Measurements from ENCODE around the gene ANKS1B.

ANKS1B gene

DNA sequence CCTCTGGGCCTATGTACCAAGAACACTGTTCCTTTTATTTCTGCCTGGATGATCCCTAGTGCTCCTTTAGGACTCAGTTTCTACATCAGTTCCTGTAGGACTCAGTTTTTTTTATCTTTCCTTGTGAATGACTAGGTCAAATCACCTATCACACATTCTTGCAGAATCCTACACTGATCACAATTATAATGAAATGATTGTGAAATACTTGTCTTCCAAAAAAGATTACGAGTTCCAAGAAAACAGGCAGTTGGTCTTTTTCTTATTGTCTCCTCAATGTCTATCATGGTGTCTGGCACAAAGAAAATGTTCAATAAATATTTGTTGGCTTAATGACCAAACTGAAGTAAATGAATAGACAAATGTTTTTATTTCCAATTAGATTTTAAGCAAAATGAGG, 432.7 kb downstream of the ANKS1B start:
- no peak for DNase-seq

DNA sequence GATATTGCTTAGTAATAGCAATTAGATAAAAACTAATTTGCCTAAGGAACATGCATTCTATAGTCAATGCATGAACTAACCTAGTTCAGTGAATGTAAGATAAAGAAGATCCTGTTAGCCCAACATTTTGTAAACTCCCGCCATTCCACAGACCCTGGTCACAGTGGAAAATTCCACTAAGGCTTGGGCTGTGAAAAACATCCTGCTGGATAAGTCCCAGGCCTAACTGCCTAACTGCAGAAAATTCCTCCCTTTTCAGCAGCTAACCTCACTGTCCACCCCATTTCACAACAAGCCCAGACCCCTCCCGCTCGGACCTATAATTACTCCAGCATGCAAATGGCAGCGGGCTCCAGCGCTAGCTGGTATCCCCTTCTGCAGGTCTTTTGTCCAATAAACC, 435.1 kb downstream of the ANKS1B start:
- DNase-seq, result no peak

DNA sequence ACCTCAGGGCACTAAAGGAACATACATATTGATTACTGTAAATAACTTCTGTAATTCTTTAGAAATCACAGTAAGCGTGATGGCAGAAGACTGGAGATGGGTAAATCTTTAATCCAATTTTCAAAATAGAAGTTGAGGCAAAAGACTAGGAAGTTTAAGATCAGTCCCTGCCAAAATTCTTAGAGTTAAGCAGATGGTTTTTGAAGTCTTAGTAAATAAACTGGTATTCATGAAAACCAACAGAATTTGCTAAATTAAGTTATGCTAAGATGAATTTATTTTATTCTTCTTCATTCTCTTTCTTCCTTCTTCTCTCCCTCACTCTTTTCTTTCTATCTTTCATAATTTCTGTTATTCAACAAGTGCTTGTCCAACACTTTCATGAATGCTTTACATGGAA, 435.5 kb downstream of the ANKS1B start:
- no peak for DNase-seq

DNA sequence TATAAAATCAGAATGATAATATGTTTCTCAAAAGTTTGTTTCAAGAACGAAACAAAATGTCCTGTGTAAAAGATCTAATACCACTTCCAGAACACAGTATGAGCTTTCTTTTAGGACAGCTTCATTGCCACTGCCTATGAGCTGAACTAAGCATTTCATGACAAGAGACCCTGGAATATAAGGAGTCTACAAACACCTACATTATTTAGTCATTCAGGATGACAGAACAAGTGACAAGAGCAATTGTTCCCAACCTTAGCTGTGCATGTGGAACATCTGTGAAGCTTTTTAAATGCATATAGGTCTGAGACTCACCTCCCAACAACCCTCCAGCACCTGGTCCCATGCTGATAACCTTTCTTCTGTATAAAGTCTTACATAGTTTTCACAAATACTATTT, 440.3 kb downstream of the ANKS1B start:
- DNase-seq, result no peak

DNA sequence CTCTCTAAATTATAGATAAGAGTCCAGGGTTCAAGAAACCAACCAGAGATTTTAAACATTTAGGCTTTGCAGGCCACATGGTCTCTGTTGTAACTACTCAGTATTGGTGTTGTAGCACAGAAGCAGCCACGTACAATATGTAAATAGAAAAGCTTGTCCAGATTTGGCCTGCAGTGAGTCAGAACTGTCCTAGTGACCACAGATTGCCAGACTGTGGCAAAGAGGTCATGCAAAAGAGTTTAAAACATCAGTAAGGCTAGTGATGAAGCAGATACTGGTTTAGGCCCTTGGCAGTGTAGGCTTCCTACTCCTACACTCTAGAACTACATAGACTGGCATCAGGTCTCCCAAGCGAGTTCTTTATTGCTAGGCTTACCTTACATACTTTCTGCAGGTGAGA, 454.8 kb downstream of the ANKS1B start:
- no peak for DNase-seq

DNA sequence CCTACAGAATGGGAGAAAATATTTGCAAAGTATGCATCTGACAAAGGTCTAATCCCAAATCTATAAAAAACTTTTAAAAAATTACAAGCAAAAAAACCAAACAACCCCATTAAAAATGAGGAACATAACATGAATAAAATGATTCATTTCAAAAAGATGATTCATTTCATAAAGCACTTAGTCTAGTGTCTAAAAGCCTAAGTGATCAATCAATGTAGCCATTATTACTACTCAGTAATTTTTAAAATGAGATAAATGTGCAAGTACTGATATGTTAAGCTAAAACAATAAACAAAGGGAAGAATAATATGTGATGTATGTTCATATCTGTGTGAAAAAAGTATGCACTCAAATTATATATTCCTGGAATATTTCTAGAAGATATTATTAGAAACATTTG, 456.3 kb downstream of the ANKS1B start:
- DNase-seq, result no peak

DNA sequence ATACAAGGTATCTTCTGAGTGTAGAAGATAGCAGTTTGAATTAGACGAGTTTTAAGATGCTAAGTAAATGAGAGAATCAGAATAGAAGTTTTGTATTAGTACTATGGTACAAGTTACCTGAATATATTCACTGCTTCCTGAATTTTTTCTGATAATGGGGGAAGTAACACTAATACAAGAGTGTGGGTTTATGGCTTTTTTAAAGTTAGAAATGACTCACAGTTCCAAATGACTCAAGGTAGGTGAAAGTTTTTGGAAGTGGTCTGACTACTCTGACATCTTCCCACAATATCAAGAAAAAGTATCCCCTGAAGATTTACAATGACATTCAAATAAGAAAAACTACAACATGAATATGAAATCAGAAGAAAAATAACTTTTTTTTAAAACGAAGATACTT, 460.9 kb downstream of the ANKS1B start:
- DNase-seq, result no peak

DNA sequence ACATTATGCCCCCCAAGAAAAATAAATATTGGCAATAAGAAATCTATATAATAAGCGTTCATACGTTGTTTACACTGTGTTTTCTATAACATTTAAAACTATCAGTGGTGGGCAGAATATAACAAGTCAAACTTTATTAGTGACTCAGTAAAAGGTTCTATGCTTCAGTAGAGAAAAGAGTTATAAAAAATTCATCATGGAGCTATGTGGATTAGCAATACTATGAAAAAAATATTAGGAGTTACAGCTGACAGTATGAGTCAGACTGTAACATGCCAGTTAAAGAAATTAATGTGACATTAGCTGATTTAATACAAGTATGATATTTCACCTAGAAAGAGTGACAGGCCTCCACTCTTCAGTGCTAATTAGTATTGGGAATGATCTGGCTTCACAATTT, 462.3 kb downstream of the ANKS1B start:
- DNase-seq, result no peak

DNA sequence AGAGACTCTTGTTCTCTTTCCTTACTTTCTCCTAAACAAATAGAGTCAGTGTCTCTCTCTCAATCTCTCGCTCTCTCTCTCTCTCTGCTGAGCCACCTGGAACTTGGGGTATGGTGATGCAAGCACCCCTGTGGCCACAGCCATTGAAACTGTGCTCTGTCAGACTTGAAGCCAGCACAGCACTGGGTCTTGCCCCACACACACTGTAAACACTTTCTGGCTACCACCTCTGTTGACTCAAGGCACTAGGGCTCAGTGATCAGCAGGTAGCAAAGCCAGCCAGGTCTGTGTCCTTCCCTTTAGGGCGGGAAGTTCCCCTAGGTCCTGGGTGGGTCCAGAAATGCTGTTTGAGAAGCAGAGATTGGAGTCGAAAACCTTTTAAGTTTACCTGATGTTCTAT, 463.1 kb downstream of the ANKS1B start:
- no peak for DNase-seq

DNA sequence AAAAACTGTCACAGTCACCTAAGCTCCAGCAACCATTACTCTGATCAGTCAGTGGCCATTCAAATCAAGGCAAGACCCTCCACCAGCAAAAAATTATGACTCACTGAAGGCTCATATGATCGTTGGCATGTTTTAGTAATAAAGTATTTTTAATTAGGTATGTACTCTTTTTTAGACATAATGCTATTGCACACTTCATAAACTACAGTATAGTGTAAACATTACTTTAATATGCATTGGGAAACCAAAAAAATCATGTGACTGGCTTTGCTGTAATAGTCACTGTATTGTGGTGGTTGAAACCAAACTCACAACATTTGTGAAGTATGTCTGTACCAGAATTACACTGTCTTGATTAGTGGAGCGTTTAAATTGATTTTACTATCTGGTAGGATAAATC, 471.7 kb downstream of the ANKS1B start:
- DNase-seq, result no peak

DNA sequence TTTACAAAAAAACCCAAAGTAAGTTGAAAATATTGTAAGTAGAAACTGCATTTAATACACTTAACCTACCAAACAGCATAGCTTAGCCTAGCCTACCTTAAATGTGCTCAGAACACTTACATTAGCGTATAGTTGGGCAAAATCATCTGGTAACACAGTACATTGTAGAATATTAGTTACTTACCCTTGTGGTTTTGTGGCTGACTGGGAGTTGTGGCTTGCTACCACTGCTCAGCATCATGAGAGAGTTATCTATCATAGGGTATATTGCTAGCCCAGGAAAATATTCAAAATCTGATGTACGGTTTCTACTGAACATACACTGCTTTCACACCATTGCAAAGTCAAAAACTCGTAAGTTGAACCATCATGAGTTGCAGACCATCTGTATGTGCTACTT, 478.9 kb downstream of the ANKS1B start:
- no peak for DNase-seq

DNA sequence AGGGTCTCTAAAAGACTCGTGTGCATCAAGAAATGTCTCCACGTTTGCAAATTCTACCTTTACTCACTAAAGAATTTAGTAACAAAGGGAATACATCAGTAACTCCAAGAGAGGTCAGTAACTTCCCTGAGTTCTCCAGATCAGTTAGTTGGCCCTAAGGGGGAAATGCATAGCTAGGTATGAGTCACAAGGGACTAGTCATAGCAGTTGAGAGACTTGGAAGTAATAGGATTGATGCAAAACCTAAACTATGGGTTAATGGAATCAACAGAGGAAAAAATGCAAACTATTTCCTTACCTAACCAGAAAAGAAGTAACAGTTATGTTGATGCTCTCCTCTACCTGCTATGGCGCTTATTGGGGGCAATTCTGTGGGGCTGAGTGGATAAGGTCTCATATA, 486.0 kb downstream of the ANKS1B start:
- no peak for DNase-seq

DNA sequence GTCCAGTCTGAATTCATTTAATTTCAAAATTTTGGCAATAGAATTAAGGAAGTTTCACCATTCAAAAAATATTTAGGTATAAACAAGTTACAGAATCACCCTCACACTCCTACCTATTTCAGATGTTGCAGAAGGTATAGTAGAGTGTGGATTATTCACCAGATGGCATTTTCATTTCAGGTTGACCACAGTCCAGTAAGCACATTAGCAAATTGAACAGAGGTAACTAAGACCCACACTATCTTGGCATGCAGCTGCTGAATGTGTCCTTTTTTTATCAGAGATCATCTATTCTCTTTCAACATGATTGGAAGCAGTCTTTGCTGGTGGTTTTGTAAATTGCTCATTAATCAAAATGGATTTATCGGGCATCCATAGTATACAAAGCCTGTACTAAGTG, 488.9 kb downstream of the ANKS1B start:
- no peak for DNase-seq

DNA sequence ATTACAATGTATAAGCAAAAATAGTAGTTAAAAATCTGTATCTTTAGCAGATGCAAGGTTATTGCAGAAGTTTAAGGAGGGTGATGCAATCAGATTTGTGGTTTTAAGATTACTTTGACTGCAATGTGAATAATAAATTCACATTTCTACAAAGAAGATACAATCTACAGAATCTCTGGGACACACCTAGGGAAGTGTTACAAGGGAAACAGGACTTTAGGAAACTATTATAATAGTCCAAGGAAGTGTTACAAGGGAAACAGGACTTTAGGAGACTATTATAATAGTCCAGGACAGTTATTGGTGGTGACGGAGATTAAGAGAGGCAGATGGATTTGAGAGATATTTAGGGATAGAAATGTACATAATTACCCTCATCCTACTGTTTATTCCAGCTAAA, 491.5 kb downstream of the ANKS1B start:
- DNase-seq, result no peak

DNA sequence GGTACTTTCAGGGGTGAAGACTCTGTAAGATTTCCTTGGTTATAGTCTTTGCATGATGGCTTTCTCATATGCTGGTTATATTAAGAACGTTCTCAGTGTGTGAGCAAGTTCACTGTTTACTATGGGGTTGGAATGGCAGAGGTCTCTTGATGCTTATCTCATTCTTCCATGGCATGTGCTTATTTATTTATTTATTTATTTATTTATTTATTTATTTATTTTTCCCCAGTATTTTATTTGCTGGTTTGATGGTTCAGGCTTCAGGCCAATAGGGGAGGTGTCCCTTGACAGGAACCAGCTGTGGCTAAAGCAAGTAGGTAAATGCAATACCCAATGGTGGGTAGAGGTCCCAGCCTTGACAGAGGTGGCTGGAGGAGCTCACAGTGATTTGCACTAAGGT, 498.5 kb downstream of the ANKS1B start:
- DNase-seq, result no peak

DNA sequence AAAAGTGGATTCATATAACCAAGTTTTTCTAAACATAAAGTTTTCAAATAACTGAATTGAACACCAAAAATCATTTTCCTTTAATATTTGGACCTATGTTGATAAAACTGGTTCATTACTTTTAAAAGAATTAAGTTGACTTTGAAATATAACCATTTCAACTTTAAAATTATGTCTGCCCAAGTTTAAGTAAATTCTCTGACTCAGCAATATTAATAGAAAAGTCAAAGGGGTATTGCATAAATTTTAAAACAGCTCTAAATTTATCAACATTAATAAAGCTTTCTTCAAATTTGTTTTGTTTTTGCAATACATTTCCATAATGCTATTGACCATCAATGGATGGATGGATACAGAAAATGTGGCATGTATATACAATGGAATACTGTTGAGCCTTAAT, 505.6 kb downstream of the ANKS1B start:
- no peak for DNase-seq

DNA sequence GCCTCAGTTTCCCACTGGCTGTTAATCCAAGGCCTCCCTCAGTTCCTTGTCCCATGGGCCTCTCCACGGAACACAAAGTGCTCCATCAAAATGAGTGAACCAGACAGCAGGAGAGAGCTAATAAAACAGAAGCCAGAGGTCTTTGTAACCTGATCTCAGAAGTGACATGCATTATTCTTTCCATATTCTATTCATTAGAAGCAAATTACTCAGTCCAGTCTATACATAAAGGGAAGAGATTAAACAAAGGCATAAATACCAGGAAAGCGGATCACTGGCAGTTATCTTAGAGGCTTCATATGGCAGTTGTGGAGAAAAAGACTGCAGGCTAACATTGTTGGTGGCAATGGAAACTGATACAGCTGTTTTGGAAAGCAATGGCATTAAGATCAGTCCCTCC, 507.8 kb downstream of the ANKS1B start:
- DNase-seq, result no peak

DNA sequence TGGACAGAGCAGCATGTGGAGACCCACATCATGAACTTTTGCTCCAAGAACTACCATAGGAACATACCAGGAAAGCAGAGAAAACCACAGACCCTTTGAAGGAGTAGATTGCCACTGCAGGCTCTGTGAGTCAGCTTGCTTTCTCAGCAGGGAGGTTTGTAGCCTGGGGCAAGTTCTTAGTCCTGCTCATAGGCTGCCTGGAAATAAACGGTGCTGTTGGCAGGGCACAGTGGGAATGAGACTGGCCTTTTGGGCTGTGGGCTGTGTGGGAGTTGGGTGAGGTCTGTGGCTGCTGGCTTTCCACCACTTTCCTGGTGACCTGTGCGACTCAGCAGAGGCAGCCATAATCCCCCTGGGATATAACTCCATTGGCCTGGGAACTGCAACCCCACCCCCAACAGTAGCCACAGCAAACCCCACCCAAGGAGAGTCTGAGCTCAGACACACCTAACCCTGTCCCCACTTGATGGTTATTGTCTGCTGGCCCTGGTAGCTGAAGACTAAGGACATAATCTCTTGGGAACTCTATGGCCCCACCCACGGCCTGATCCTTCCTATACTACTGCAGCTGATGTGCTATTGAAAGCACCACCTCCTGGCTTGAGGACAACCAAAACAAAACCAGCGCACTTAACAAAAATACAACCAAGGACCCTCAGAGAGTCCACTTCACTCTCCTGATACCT, 529.2 kb downstream of the ANKS1B start:
- DNase-seq, result no peak

DNA sequence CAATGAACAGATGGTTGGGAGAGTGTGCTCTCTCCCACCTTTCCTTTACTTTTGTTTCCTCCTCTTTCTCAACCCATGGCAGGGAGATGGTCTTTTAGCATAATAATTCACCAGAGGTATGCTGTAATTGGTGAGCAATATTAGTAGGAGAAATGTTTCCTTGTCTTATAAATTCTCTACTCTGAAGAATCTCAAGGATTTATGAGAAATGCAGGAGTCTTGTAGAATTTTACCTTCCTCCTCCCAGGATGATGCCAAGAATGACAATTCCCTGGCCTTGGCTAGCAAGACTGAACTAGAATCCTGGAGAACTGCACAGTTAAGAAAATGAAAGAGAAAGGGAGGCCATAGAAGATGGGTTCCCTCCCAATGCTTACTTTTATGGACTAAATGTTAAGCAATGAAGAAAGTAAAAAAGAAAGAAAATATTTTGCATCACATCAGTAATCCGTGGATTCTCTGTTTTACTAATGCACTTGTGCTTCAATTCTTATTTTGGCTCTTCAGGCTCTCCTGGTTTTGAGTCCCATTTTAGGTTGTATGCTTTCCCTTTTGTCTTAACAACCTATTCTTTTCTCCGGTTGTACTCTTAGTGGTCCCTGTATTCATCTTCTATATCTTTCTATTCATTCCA, 530.1 kb downstream of the ANKS1B start:
- no peak for DNase-seq

DNA sequence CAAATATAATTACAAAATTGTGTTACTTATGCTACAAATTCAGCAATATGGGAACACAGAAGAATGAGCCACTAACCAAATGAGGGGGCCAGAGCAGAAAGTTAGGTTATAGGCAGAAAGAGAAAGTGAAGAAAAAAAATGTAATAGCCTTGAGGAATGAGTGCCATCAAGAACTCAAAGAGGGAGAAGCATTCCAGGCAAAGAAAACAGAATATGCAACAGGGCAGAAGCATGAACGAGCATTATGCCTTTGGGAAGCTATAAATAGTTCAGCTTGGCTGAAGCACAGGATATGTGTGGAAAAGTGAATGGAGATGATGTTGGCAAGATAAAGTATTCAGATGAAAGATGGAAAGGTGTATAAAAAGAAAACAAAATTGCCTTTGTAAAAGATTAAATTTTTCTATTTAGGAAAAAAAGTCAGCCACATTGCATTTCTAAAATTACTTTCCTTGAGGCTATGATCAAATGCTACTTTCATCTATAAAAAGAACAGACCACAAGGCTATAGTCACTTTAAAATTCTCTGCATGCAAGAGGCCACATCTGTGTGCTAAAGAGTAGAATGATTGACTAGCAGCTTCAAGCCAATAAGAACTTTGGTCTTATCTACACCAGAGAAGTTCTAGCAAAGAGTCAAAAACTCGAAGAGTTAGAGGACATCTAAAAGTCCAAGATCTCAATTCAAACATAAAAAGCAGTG, 530.7 kb downstream of the ANKS1B start:
- no peak for DNase-seq

DNA sequence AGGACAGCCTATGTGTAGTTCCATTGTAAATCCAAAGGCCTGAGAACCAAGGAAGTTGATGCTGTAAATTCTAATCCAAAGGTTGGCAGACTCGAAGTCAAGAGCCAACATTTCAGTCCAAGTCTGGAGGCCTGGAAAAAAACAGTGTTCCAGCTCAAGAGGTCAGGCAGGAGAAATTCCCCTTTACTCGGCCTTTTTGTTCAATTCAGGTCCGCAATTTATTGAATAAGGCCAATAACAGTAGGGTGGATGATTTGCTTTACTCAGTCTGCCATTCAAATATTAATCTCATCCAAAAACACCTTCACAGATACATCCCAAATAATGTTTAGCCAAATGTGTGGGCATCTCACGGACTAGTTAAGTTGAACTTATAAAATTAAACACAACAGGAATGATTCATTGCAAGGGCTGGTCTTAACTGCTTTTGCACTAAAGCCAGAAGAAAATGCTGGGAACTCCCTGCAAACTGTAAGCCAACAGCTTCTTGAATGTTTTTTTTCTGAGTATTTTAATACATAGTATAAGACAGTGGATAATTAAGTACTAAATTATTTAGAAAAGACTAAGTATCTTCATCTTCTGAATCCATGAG, 534.6 kb downstream of the ANKS1B start:
- no peak for DNase-seq

DNA sequence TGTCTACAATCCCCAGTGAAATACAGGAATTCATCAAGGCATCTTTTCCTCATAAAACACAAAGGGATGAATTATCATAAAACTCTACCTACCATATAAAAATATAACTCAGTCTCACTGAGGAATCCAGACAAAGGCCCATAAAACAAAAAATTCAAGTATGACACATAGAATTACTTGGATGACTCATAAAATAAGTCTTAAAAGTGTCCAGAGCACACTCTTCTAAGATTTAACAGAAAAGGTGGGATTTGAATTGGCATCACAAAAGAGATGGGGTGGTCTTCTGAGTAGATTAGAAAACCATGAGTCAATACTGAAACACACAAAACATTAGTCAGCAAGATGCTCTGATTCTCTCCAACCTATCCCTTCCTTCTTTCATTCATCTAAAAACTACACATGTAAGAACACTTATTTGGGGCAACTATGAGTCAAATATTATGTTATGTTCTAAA, 539.8 kb downstream of the ANKS1B start:
- DNase-seq, result no peak

DNA sequence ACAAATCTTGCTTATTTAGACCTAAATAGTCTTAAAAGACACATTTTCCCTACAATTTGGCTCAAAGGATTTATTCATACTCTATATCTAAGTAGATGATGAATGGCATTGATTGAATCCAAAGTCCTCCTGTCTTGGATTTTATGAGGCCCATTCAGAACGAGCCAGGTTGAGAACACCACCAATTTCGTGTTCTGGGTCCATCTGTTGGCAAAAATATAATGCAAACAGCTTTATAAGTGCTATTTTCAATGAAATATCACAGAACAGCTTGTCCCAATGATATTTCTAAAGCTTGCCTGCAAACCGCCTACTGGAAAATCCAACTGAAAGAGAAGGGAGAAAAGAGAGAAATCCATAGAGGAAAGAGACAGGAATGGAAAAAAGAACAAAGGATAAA, 542.0 kb downstream of the ANKS1B start:
- no peak for DNase-seq

DNA sequence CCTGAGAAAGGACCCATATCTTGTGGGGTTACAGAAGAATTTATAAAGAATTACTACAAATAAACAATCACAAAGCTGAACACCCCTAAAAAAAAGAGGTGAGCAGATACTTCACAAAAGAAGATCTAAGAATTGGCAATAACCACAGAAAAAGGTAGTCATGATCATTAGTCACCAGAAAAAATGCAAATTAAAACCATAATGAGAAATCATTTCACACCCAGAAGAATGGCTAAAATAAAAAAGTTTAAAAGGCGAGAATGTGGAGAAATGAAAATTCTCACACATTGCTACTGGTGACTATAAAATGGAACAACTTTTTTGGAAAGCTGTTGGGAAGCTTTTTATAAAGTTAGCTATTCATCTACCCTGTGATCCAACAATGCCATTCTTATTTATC, 545.3 kb downstream of the ANKS1B start:
- DNase-seq, result no peak

All from SHP77 (cell line).